ENCODE data around the gene MYO1F. TPM values are rescaled to one million over a fixed set of nuclear protein-coding genes. Genes with fewer than 3 reads are reported as not detected.

Gene MYO1F
- total RNA-seq, 2 donors from 2014 or later, result 6.1 to 9.4 TPM

DNA sequence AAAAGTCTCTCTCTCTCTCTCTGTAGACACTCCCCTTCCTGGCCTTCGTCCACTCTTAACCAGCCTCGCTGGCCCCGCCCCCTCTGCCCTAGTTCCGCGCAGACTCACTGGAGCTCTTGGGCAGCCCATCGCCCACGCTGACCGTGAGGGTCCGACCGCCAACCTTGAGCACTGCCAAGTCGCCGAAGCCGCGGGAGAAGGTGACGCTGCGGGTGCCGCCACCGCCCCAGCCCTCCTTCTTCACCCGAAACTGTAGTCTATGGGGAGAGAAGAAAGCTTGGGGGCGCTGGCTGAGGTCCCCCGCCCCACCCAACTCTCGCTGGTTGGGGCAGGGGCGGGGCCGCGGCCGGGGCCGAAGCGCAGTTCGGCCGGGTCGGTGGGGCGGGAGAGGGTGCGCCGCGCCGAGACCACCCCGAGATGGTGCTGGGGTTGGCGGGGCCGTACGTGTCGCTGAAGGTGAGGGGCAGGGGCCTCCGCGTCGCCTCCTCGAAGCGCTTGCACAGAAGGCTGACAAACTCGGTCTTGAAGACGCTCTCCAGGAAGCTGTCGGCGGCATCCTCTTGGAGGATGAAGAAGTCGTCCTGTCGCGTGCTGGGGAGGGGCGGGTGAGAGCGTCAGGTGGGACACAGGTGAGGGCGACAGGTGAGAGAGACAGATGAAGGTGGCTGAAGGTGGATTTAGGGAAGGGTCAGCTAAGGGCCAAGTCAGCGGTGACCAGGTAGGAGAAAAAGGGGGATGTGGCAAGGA lies 50.7 kb downstream of the MYO1F start:
- no peaks in the 10 kb centered on the region for H3K36me3 ChIP-seq
- peak; percentile 91 for DNase-seq (ENCODE audit: low spot score)
- no peaks in the 10 kb centered on the region for H3K9me3 ChIP-seq
- intact Hi-C loops (cut with DNase I), result no loop called here
- peak overlapping the region; percentile 73 to 79 for H3K4me3 ChIP-seq
- peak overlapping the region; percentile 90 to 94 for H3K27ac ChIP-seq
- TF ChIP-seq POLR2AphosphoS5 (IDR thresholded peaks at IDR 0.05) (peak; percentile 75), CTCF (IDR thresholded peaks at IDR 0.05) (no peak), POLR2A (IDR thresholded peaks at IDR 0.05) (peak; percentile 74)
- WGBS, result 7% methylated on average over 56 of the region's 57 CpGs
- H3K4me1 ChIP-seq (replicated peaks), result no peaks in the 10 kb centered on the region
- H3K27me3 ChIP-seq (replicated peaks; ENCODE audit: insufficient read depth), result no peaks in the 10 kb centered on the region

- Histone ChIP-seq H3K27ac (peak overlapping the region; percentile 93 to 94), H3K9me3 (no peaks in the 10 kb centered on the region), H3K4me1 (replicated peaks) (no peaks in the 10 kb centered on the region), H3K27me3 (replicated peaks; ENCODE audit: insufficient read depth) (no peaks in the 10 kb centered on the region), H3K4me3 (peak overlapping the region; percentile 26 to 73), H3K36me3 (no peaks in the 10 kb centered on the region)
- DNase-seq (ENCODE audit: low spot score), result no peak
- TF ChIP-seq CTCF (IDR thresholded peaks at IDR 0.05) (peak in 1 of 4 experiments; percentile 27), POLR2AphosphoS5 (IDR thresholded peaks at IDR 0.05) (no peak), POLR2A (IDR thresholded peaks at IDR 0.05) (peak; percentile 74)
- intact Hi-C loops (cut with DNase I), result no loop called here
- WGBS, result 11% methylated on average over 15 of the region's 15 CpGs
These were observed 51.9 kb downstream of the MYO1F start for GRCh38 chr19:8525401-8525684.

- Histone ChIP-seq H3K4me1 (replicated peaks) (no peaks in the 10 kb centered on the region), H3K4me3 (no peak overlapping the region), H3K27ac (no peak overlapping the region), H3K27me3 (replicated peaks; ENCODE audit: insufficient read depth) (no peaks in the 10 kb centered on the region), H3K9me3 (no peaks in the 10 kb centered on the region), H3K36me3 (no peaks in the 10 kb centered on the region)
- no peak for DNase-seq (ENCODE audit: low spot score)
- intact Hi-C loops (cut with DNase I), result no loop called here
- WGBS, result 95% methylated on average over 6 of the region's 6 CpGs
- TF ChIP-seq POLR2A (IDR thresholded peaks at IDR 0.05) (no peak), POLR2AphosphoS5 (IDR thresholded peaks at IDR 0.05) (no peak), CTCF (IDR thresholded peaks at IDR 0.05) (no peak)
These were observed 57.9 kb downstream of the MYO1F start for GRCh38 chr19:8519388-8519787.

- intact Hi-C loops (cut with DNase I), result no loop called here
- no peak overlapping the region for H3K27ac ChIP-seq
- no peak for TF ChIP-seq CTCF (IDR thresholded peaks at IDR 0.05)
- WGBS, result 81% methylated on average over 11 of the region's 11 CpGs
- H3K4me1 ChIP-seq (replicated peaks), result peaks cover under 1% of the 10 kb centered on the region
- DNase-seq (ENCODE audit: low spot score), result no peak
- no peaks in the 10 kb centered on the region for H3K36me3 ChIP-seq
- H3K9me3 ChIP-seq, result no peaks in the 10 kb centered on the region
- H3K4me3 ChIP-seq, result no peak overlapping the region
- no peaks in the 10 kb centered on the region for H3K27me3 ChIP-seq (replicated peaks; ENCODE audit: insufficient read depth)
These were observed 58.7 kb downstream of the MYO1F start for GRCh38 chr19:8518536-8518935.
